ENCODE measurements around the gene ZNHIT2.

Gene ZNHIT2

GRCh38 chr11:65134240-65134951 lies 16.9 kb upstream of the ZNHIT2 start, which contains the start of gene SYVN1:
TSS of gene SYVN1 (minus strand) at chr11:65134519. CDS start at chr11:65133601, 918 bp downstream.
- peak; percentile 80 to 84 for DNase-seq (ENCODE audit: low read depth in 2 of 2)

DNA sequence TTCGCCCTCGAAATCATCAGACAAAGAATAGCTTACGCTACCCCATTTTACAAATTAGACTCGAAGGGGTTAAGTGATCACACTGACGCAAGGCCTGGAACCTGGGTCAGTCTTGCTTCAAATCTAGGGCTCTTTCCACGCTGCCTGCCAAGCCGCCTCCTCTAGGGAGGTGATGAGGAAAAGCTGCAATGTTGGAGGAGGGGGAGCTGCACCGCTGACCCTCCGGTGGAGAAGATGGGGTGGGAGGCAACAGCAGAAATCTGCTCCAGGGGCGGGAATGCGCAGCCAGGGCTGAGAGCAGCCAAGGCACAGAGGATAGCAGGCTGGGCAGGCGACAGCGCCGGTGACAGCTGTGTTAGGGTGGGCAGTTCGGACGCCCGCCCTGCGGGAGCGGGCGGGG lies 16.2 kb upstream of the ZNHIT2 start:
- DNase-seq (ENCODE audit: low read depth in 2 of 2): no peak

DNA sequence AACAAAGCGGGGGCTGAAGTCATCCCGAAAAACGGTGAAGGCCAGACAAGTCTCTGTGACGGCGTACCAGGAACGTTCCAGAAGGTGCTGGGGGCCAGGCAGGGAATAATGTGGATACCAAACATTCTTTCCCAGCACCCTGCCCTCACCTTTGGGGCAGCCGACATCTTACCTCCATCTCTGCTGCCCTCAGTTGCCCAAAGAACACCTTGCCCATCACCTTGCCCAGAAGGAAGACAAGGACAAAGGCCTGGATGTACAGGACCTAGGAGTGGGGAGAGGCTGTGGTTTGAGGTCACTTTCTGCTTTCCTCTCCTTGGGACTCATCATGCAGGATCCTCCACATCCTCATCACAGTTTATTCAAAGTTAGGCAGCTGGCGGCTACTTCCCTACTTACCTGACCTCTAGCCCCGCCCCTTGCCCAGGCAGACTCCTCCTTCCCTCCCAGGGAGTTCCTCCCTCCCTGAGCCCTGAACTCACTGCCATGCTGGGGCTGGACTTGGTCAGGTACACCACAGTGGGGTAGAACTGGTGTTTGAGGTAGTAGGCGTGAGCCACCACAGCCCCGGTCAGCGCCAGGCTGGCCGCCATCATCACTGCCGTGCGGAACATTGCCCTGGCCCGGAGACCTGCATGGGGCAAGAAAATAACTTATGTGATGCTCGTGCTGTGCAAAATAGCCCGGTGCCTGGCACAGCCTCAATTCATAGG lies 15.6 kb upstream of the ZNHIT2 start:
- no peak for DNase-seq (ENCODE audit: low read depth in 2 of 2)

DNA sequence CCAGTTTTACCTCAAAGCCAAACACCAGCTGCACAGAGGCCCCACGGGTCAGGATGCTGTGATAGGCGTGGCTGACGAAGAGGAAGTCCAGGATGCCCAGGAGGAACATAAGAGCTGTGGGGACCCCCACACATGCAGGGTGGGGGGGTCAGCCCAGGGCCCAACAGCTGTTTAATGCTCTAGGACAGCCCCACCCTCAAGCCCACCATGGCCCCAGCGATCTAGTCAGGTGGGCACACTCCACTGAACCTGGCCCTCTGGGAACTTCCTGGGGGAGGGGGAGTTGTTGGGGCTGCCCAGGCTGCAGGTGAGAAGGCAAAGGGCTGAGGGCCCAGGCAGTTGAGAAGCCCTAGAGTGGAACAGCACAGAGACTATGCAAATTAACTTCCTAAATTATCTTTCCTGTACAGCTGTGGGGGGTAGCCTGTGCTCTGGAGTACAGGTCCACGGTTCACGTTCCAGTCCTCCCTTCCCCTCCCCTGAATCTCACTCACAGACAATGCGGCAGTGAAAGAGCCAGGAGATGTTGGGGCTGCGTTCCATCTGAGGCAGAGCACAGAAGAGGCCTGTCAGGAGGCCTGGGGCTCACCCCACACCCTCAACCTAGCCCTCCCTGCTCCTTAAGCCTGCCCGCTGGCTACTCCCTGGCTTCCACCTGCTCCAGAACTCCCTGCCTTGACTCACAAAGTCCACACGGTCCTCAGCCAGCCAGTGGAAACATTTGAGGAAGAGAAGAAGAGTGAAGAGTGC lies 14.9 kb upstream of the ZNHIT2 start:
- no peak for DNase-seq (ENCODE audit: low read depth in 2 of 2)

GRCh38 chr11:65131895-65132237 lies 14.4 kb upstream of the ZNHIT2 start:
- DNase-seq (ENCODE audit: low read depth in 2 of 2): no peak

DNA sequence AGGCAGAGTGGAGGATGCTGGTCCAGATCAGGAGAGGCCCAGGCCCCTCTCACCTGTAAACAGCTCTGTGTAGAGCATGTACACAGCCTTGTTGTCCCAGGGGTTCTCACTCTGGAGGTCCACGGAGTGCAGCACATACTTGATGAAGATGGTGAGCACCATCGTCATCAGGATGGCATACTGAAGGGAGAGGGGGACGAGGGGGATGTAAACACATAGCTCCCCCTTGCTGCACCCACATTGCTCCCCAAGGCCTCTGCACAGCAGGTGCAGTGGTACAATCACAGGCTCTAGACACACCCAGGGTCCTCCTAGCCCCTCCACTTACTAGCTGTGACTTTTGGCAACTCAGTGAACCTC lies 13.9 kb upstream of the ZNHIT2 start:
- no peak for DNase-seq (ENCODE audit: low read depth in 2 of 2)

DNA sequence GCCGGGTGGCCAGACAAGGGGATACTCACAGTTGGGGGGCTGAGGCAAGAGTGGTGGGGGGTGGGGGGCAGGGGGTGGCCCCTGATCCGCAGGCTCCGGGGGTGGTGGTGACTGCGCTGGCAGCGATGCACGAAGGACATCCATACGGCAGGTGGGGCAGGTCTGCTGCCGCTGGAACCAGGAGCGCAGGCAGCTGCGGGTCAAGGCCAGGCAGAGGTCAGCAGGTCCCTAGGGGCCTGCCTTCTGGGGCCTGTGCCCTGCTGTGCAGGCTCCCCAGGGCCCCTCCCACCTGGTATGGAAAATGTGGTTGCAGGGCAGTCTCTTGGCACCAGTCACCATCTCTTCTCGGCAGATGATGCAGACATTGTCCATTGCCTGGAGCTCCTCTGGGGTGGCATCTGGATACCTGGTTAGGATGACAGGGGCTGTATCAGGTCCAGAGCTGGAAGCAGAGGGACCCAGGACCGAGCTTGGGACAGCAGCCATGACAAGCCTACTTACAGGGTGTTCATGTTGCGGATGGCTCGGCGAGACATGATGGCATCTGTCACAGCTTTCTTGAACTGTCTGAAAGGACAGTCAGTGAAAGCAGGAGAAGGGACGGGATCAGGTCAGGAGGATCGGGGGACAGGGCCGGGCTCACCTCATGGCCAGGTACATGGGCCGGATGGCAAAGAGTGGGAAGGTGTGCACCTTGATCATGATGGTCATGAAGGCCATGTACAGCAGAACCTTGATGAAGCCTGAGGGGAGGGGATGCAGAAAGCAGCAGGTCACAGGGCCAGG lies 13.3 kb upstream of the ZNHIT2 start:
- DNase-seq (ENCODE audit: low read depth in 2 of 2): no peak

DNA sequence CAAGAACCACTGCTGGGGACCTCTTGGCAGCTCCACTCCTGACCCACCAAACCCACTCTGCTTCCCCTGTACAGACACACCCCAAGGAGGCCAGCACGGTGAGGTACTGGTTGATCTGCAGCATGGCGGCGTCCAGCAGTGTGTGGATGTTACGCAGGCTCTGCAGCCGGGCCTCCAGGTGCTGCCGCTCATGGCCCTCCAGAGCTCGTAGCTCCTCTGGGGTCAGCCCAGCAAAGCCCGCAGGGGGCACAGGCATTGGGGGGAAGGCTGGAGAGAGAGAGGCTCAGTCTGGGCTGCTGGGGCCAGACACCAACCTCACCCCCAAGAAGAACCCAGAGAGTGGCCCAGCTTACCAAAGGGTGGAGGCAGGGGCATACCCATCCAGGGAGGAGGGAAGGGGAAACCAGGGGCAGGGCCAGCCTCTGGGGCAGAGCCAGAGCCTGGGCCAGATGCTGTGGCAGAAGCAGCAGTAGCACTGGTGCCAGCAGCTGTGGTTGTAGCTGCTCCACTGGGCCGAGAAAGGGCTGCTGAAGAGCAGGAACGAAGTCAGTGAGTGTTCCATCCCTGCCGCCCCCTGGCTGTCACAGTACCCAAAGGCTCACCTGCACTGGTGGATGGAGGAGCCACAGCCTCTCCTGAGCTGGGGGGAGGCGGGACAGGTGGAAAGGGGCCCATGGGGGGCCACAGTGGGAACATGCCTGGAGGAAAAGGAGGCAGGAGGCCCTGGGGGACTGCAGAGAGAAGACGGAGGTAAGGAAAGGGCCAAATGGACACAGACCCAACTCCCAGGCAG lies 12.3 kb upstream of the ZNHIT2 start:
- DNase-seq (ENCODE audit: low read depth in 2 of 2): no peak

- DNase-seq (ENCODE audit: low read depth in 2 of 2): no peak
Observed at GRCh38 chr11:65128182-65129145, 11.0 kb upstream of the ZNHIT2 start.

- DNase-seq (ENCODE audit: low read depth in 2 of 2): no peak
Observed at GRCh38 chr11:65127473-65128181, 10.1 kb upstream of the ZNHIT2 start.

GRCh38 chr11:65126624-65127274 lies 9.2 kb upstream of the ZNHIT2 start:
- DNase-seq (ENCODE audit: low read depth in 2 of 2): no peak

DNA sequence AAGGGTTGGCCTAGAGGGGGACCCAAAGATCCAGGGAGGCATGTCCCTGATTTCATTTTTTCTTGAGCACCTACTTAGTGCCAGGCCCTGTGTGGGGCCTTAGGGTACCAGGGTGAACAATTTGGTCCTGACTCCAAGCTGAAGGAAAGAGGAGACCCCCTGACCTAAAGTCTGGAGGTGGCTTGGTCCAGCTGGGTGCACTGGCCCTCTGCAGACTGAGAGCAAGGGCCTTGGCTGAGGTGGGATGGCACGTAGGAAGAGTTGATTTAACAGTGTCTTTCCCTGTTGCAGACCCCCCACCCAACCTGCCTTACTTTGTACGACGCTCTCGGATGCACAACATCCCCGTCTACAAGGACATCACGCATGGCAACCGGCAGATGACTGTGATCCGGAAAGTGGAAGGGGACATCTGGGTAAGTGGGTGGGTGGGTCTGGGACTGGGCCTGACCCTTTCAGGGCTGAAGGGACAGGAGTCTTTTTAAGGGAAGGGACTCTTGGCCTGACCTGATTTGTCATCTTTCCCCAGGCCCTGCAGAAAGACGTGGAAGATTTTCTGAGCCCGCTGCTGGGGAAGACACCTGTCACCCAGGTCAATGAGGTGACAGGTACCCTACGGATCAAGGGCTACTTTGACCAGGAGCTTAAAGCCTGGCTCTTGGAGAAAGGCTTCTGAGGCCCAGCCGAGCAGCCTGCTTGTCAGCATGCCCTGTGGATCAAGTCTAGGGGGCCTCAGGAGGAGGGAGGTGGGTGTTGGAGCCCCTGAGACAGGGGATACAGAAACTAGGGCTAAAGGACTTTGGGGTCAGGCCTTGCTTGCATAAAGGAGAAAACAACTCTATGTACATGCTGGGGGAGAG lies 7.9 kb upstream of the ZNHIT2 start:
- no peak for DNase-seq (ENCODE audit: low read depth in 2 of 2)

- no peak for DNase-seq (ENCODE audit: low read depth in 2 of 2)
Observed at GRCh38 chr11:65124480-65125196, 7.1 kb upstream of the ZNHIT2 start.

DNA sequence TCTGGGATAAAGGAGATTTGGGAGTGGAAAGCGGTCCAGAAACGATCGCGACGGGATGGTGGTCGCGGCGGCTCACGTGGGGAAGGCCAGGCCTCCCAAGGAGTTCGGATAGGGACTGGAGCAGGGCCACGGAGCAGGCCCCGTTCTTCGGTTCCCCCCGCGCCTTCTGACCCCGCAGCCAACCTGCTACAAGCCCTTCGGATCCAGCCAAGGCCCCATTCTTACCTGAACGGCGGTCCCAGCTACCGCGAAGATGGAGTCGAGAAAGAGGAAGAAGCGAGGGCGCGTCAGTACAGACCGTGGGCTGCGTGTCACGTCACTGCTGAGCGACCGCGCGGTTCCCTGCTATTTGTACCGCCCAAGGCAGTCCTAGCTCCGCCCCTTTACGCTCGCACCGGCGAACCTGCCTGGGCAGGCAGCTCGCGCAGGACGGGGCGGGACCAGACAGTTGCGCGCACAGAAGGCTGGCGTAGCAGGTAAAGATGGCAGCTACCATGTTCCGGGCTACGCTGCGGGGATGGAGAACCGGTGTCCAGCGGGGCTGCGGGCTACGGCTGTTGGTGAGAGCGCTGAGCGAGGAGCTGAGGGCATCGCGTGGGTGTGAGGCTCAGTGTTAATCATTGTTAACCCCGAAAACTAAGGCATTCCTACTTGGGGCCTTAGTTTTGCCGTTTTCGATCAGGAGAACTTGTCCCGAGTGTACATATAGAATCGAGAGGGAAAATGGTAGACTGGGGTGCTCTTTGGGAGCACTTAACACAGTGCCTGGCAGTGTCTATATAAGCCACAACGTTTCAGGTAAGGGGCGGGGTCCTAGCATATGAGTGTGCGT lies 4.6 kb upstream of the ZNHIT2 start, which contains the start of the genes FAU and MRPL49:
TSS of gene FAU (minus strand) at position 270 of the 832 bp plus-strand sequence. CDS start 321 bp downstream, outside the sequence.
TSS of gene MRPL49 (plus strand) at position 457 of the 832 bp plus-strand sequence. CDS start at position 483, 26 bp downstream.
- DNase-seq (ENCODE audit: low read depth in 2 of 2): peak; percentile 98

DNA sequence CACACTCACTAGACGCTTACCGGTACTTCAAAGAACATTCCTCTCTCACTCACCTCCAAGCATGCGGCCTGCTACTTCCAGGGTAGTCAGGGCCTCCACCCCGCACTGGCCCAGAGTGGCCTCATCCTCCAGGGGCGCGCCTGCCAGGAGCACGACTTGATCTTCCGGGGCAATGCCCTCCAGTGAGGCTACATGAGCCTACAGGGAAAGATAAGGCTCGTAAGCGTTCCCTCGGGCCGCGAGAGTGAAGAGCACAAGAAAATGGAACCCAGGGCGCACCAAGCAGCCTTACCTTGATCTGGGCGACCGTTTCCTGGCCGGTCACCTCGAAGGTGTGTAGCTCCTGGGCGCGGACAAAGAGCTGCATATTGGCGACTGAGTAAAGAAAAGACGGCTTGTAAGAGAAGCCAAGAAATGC lies 4.0 kb upstream of the ZNHIT2 start:
- DNase-seq (ENCODE audit: low read depth in 2 of 2): no peak

- DNase-seq (ENCODE audit: low read depth in 2 of 2): no peak
Observed at GRCh38 chr11:65120831-65121230, 3.3 kb upstream of the ZNHIT2 start.
